Lower lobe of right lung (tissue), 2 donors: ENCODE data around the gene SLC24A3. TPM values are rescaled to one million over a fixed set of nuclear protein-coding genes. Genes with fewer than 3 reads are reported as not detected.

Experiments used
- ATAC-seq, 2 donors: fragments of 200-7000 bp; cut with Tn5 transposase; one replicate each; pipeline ENCODE4 v1.9.1; 2020 to 2022; ENCODE audit warnings: mild to moderate bottlenecking in 2 of 2, moderate library complexity in 2 of 2
- DNase-seq: peaks from one replicate; pipeline ENCODE4 v3.0.0-alpha.2; 2020
- H3K27ac ChIP-seq: fragments of 200-600 bp; one replicate; pipeline ENCODE4 v1.8.0; 2022
- H3K27me3 ChIP-seq: fragments of 200-600 bp; one replicate; pipeline ENCODE4 v1.8.0; 2022; ENCODE audit warnings: low read depth
- H3K36me3 ChIP-seq: fragments of 200-600 bp; one replicate; pipeline ENCODE4 v1.8.0; 2022; ENCODE audit warnings: mild to moderate bottlenecking
- H3K4me1 ChIP-seq: fragments of 200-600 bp; one replicate; pipeline ENCODE4 v1.8.0; 2022
- H3K4me3 ChIP-seq: fragments of 200-600 bp; one replicate; pipeline ENCODE4 v1.8.0; 2022; ENCODE audit warnings: mild to moderate bottlenecking
- H3K9me3 ChIP-seq: fragments of 200-600 bp; one replicate; pipeline ENCODE4 v1.8.0; 2022
- intact Hi-C: fragments of 100-400 bp; cut with DNase I; formaldehyde crosslinking; loops from one replicate; pipeline ENCODE4 v1.11.0; 2022
- total RNA-seq: library from RNA; stranded (reverse); fragmentation: NEBNext Ultra II Directional; extraction: Animal tissue kit (Norgen Biotek cat#: 25700); gene quantifications from one replicate; pipeline ENCODE4 v1.2.1, GENCODE V29; 2021
- TF ChIP-seq, protein P1 (sequence below): fragments of 200-600 bp; IDR thresholded peaks from one replicate; pipeline ENCODE4 v1.8.0; 2022; ENCODE audit warnings: antibody characterized with exemption, mild to moderate bottlenecking
- donor health status: DM: no; HTN: yes; CAD: no; lungs with severe emphysema.

Gene SLC24A3
- total RNA-seq, 1 donor from 2014 or later: 7.9 TPM

DNA sequence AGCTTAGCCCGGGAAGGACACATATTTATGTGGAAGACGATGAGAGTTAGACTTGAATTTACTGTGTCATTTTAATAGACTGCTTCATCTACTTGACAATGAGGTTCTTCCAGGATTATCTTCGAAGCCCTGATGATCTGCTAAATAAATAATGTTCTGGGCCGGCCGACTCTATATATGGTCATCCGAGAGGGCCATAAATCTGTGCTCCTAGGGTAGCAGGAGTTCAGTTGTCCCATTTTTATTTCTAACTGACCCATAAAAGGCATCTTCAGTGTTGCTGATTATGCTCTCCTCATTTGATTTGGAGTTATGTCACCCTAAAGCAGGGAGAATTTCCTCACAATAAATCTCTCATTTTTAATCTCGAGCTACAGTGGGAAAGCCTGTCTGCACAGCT is 217.1 kb downstream of the SLC24A3 start:
- no peak for ATAC-seq
- peaks cover 10% of the 10 kb centered on the region for H3K4me1 ChIP-seq
- intact Hi-C loops: no loop called here
- no peak overlapping the region for H3K27ac ChIP-seq
- no peaks in the 10 kb centered on the region for H3K27me3 ChIP-seq
- DNase-seq: no peak
- no peaks in the 10 kb centered on the region for H3K9me3 ChIP-seq
- no peak overlapping the region for H3K4me3 ChIP-seq
- H3K36me3 ChIP-seq: no peaks in the 10 kb centered on the region
- TF ChIP-seq, protein P1, sequence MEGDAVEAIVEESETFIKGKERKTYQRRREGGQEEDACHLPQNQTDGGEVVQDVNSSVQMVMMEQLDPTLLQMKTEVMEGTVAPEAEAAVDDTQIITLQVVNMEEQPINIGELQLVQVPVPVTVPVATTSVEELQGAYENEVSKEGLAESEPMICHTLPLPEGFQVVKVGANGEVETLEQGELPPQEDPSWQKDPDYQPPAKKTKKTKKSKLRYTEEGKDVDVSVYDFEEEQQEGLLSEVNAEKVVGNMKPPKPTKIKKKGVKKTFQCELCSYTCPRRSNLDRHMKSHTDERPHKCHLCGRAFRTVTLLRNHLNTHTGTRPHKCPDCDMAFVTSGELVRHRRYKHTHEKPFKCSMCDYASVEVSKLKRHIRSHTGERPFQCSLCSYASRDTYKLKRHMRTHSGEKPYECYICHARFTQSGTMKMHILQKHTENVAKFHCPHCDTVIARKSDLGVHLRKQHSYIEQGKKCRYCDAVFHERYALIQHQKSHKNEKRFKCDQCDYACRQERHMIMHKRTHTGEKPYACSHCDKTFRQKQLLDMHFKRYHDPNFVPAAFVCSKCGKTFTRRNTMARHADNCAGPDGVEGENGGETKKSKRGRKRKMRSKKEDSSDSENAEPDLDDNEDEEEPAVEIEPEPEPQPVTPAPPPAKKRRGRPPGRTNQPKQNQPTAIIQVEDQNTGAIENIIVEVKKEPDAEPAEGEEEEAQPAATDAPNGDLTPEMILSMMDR: no peak

DNA sequence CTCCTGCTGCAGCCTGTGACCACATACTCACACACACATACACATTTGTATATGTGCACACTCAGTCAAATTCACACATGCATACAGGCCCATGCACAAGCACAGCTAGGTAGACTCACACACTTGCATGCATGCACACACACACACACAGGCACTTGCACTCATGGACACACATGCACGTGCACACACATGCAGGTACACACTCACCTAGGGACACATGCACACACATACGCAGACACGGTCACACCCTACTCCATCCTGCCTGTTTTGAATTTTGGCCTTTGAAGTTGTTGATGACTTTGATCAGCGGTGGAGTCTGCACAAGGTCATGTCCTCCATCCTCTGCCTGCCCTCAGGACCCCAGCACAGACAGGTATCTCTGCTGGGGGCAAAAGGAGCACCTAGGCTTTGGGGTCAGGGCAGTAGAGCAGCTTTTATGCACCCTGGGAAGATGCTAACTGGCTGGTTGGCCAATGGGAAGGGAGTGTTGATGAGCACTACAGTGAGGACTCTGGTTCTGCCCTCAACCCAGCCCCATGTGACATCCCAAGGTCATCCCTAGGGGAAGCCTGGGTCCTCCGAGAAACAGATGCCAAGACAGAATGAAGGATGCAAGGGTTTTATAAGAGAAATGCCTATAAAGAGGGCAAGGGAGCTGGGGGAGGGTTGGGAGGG is 218.3 kb downstream of the SLC24A3 start:
- no peaks in the 10 kb centered on the region for H3K36me3 ChIP-seq
- TF ChIP-seq, protein P1: no peak
- intact Hi-C loops: no loop called here
- no peak overlapping the region for H3K27ac ChIP-seq
- H3K4me3 ChIP-seq: no peak overlapping the region
- H3K4me1 ChIP-seq: peaks cover 10% of the 10 kb centered on the region
- DNase-seq: no peak
- no peaks in the 10 kb centered on the region for H3K9me3 ChIP-seq
- ATAC-seq: no peak
- no peaks in the 10 kb centered on the region for H3K27me3 ChIP-seq

- TF ChIP-seq, protein P1: no peak
- Histone ChIP-seq H3K9me3 (no peaks in the 10 kb centered on the region), H3K27me3 (no peaks in the 10 kb centered on the region), H3K36me3 (no peaks in the 10 kb centered on the region), H3K4me1 (peaks cover 10% of the 10 kb centered on the region), H3K4me3 (no peak overlapping the region), H3K27ac (no peak overlapping the region)
- intact Hi-C loops: no loop called here
- no peak for DNase-seq
- ATAC-seq: no peak
Measured at GRCh38 chr20:19431316-19431700, 218.9 kb downstream of the SLC24A3 start.

DNA sequence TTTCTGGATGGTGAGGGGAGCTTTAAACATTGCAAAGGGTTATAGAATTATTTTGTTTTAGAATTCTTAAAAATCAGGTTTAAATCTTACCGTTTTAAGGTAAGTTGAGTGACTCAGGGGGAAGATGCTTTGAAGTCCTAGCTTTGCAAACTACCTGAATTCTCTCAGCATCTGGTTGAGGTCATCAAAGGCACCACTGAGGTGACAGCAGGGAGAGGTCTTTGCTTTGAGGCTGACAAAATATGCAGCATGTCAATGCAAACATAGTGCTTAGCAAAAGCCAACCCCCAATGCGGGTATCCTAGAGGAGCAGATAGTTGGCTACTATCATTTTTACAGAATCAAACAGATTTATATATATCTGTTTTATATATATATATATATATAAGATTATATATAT is 219.5 kb downstream of the SLC24A3 start:
- Histone ChIP-seq H3K4me1 (peaks cover 10% of the 10 kb centered on the region), H3K27ac (no peak overlapping the region), H3K36me3 (no peaks in the 10 kb centered on the region), H3K4me3 (no peak overlapping the region), H3K27me3 (no peaks in the 10 kb centered on the region), H3K9me3 (no peaks in the 10 kb centered on the region)
- TF ChIP-seq, protein P1: no peak
- DNase-seq (no peak), ATAC-seq (no peak)
- intact Hi-C loops: no loop called here

- H3K27ac ChIP-seq: no peak overlapping the region
- no peaks in the 10 kb centered on the region for H3K36me3 ChIP-seq
- TF ChIP-seq, protein P1: no peak
- intact Hi-C loops: no loop called here
- H3K4me1 ChIP-seq: no peaks in the 10 kb centered on the region
- ATAC-seq (no peak), DNase-seq (no peak)
- no peak overlapping the region for H3K4me3 ChIP-seq
- no peaks in the 10 kb centered on the region for H3K27me3 ChIP-seq
- no peaks in the 10 kb centered on the region for H3K9me3 ChIP-seq
Measured at GRCh38 chr20:19433371-19434350, 221.2 kb downstream of the SLC24A3 start.
